GM18870 (cell line): ENCODE data around the gene ZNF319.

Experiments
- ATAC-seq: cut with Tn5 transposase; IDR thresholded peaks from one replicate; pipeline ENCODE4 v1.9.1; 2021; ENCODE audit warnings: moderate library complexity; ENCODE audit not compliant: unreplicated experiment

ZNF319 gene

GRCh38 chr16:57999971-58000705, at the start of gene ZNF319:
Gene ZNF319, minus strand, starts transcription at chr16:58000672. Its CDS starts 2,407 bp downstream, at chr16:57998265.
- peak; percentile 2 for ATAC-seq

GRCh38 chr16:58049232-58050185, 49.0 kb upstream of the ZNF319 start:
- no peak for ATAC-seq

GRCh38 chr16:58048494-58049231, 48.2 kb upstream of the ZNF319 start:
- ATAC-seq: no peak

- ATAC-seq: no peak
These were observed 47.3 kb upstream of the ZNF319 start for GRCh38 chr16:58047557-58048348.

- ATAC-seq: no peak
These were observed 46.5 kb upstream of the ZNF319 start for GRCh38 chr16:58046936-58047335.

- ATAC-seq: no peak
These were observed 45.8 kb upstream of the ZNF319 start for GRCh38 chr16:58046054-58046881.

GRCh38 chr16:58045096-58045495, 44.6 kb upstream of the ZNF319 start:
- no peak for ATAC-seq

- ATAC-seq: no peak
These were observed 44.0 kb upstream of the ZNF319 start for GRCh38 chr16:58044266-58045019.

GRCh38 chr16:58043571-58044155, 43.2 kb upstream of the ZNF319 start:
- ATAC-seq: no peak

- no peak for ATAC-seq
These were observed 42.5 kb upstream of the ZNF319 start for GRCh38 chr16:58042886-58043515.

GRCh38 chr16:58042001-58042885, 41.8 kb upstream of the ZNF319 start:
- no peak for ATAC-seq

- ATAC-seq: no peak
These were observed 41.1 kb upstream of the ZNF319 start for GRCh38 chr16:58041628-58041955.

- no peak for ATAC-seq
These were observed 40.6 kb upstream of the ZNF319 start for GRCh38 chr16:58040945-58041627.

GRCh38 chr16:58040496-58040846, 40.0 kb upstream of the ZNF319 start:
- no peak for ATAC-seq

GRCh38 chr16:58039829-58040495, 39.5 kb upstream of the ZNF319 start:
- ATAC-seq: no peak

- no peak for ATAC-seq
These were observed 37.8 kb upstream of the ZNF319 start for GRCh38 chr16:58038219-58038641.
